Loucy (cell line): ENCODE measurements around the gene PTPRF.

Experiments used
- H2AFZ ChIP-seq: fragments of 200-600 bp; sonication (generic); 2 replicates; pipeline ENCODE4 v1.6.0; 2016; ENCODE audit warnings: antibody characterized with exemption, mild to moderate bottlenecking, low read length, moderate library complexity
- H3F3A ChIP-seq: fragments of 200-600 bp; 2 replicates; pipeline ENCODE4 v1.6.0; 2016; ENCODE audit warnings: antibody characterized with exemption, low read depth, mild to moderate bottlenecking
- H3K27me3 ChIP-seq: fragments of 200-600 bp; sonication (generic); 2 replicates; pipeline ENCODE4 v1.6.1; 2014; ENCODE audit warnings: low read length, mild to moderate bottlenecking; ENCODE audit not compliant: insufficient read depth, poor library complexity, severe bottlenecking
- H3K36me3 ChIP-seq: fragments of 200-600 bp; sonication (generic); 2 replicates; pipeline ENCODE4 v1.6.1; 2016; ENCODE audit warnings: low read length; ENCODE audit not compliant: insufficient read depth
- H3K4me1 ChIP-seq: fragments of 200-600 bp; sonication (generic); 2 replicates; pipeline ENCODE4 v1.5.1; 2014; ENCODE audit warnings: low read length, mild to moderate bottlenecking; ENCODE audit not compliant: insufficient read depth, poor library complexity, severe bottlenecking
- H3K4me2 ChIP-seq: fragments of 200-600 bp; sonication (generic); 2 replicates; pipeline ENCODE4 v1.6.0; 2014; ENCODE audit warnings: antibody characterized with exemption, low read length, low read depth, mild to moderate bottlenecking; ENCODE audit not compliant: poor library complexity, severe bottlenecking
- H3K4me3 ChIP-seq: fragments of 200-600 bp; sonication (generic); 2 replicates; pipeline ENCODE4 v1.5.1; 2014; ENCODE audit warnings: low read length, mild to moderate bottlenecking, mixed read lengths; ENCODE audit not compliant: poor library complexity, severe bottlenecking
- H3K79me2 ChIP-seq: fragments of 200-600 bp; sonication (generic); 2 replicates; pipeline ENCODE4 v1.6.1; 2014; ENCODE audit warnings: low read length; ENCODE audit not compliant: insufficient read depth
- H3K9ac ChIP-seq: fragments of 200-600 bp; sonication (generic); 2 replicates; pipeline ENCODE4 v1.6.0; 2014; ENCODE audit warnings: mild to moderate bottlenecking, low read depth, low read length, moderate library complexity; ENCODE audit not compliant: poor library complexity, severe bottlenecking
- H3K9me2 ChIP-seq: fragments of 200-600 bp; sonication (generic); replicated peaks from 2 replicates; pipeline ENCODE4 v1.6.1; 2016; ENCODE audit warnings: low read depth, low read length, mixed read lengths
- H3K9me3 ChIP-seq: fragments of 200-600 bp; sonication (generic); 2 replicates; pipeline ENCODE4 v1.6.1; 2014; ENCODE audit warnings: mild to moderate bottlenecking, antibody characterized with exemption, low read length, low read depth; ENCODE audit not compliant: insufficient read depth
- H4K20me1 ChIP-seq: fragments of 200-600 bp; sonication (generic); 2 replicates; pipeline ENCODE4 v1.6.0; 2014; ENCODE audit warnings: antibody characterized with exemption, low read length, mild to moderate bottlenecking; ENCODE audit not compliant: insufficient read depth, poor library complexity, severe bottlenecking
- EZH2phosphoT487 ChIP-seq: fragments of 200-600 bp; IDR thresholded peaks from 2 replicates; pipeline ENCODE4 v1.6.1; 2018; ENCODE audit warnings: antibody characterized with exemption, mild to moderate bottlenecking, moderate library complexity, borderline replicate concordance
- TF ChIP-seq, protein P1 (sequence below): fragments of 200-600 bp; sonication (generic); conservative IDR thresholded peaks from 2 replicates; pipeline ENCODE4 v1.5.1; 2014; ENCODE audit warnings: mild to moderate bottlenecking, antibody characterized with exemption, low read length

The PTPRF gene

DNA sequence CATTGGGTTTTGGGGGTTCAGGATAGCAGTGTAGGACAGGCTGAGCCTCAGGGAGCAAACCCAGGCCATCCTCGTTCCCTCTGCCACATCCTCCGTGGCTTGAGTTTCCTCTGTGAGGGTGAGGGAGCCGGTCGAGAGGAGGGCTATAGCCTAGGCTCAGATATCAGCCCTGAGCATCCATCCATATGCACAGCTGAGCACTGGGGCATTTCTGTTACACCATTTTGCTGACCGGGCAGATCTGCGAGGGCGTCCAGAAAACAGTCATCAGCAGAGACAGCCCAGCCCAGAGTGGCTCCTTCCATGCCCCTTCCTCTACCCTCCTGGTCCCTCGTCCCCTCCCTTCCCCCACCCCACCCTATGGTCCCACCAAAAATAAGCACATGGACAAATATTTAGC is 53.5 kb downstream of the PTPRF start:
- Histone ChIP-seq H3K9ac (no peak overlapping the region), H3F3A (no peaks in the 10 kb centered on the region), H3K4me2 (no peak overlapping the region), H3K4me1 (peaks cover 12% of the 10 kb centered on the region), H2AFZ (no peak overlapping the region), H4K20me1 (no peaks in the 10 kb centered on the region), H3K36me3 (no peaks in the 10 kb centered on the region), H3K79me2 (no peaks in the 10 kb centered on the region), H3K9me3 (no peaks in the 10 kb centered on the region), H3K4me3 (no peak overlapping the region), H3K9me2 (no peaks in the 10 kb centered on the region), H3K27me3 (no peaks in the 10 kb centered on the region)
- TF ChIP-seq, protein P1, sequence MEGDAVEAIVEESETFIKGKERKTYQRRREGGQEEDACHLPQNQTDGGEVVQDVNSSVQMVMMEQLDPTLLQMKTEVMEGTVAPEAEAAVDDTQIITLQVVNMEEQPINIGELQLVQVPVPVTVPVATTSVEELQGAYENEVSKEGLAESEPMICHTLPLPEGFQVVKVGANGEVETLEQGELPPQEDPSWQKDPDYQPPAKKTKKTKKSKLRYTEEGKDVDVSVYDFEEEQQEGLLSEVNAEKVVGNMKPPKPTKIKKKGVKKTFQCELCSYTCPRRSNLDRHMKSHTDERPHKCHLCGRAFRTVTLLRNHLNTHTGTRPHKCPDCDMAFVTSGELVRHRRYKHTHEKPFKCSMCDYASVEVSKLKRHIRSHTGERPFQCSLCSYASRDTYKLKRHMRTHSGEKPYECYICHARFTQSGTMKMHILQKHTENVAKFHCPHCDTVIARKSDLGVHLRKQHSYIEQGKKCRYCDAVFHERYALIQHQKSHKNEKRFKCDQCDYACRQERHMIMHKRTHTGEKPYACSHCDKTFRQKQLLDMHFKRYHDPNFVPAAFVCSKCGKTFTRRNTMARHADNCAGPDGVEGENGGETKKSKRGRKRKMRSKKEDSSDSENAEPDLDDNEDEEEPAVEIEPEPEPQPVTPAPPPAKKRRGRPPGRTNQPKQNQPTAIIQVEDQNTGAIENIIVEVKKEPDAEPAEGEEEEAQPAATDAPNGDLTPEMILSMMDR = no peak
- TF ChIP-seq EZH2phosphoT487 = no peak

DNA sequence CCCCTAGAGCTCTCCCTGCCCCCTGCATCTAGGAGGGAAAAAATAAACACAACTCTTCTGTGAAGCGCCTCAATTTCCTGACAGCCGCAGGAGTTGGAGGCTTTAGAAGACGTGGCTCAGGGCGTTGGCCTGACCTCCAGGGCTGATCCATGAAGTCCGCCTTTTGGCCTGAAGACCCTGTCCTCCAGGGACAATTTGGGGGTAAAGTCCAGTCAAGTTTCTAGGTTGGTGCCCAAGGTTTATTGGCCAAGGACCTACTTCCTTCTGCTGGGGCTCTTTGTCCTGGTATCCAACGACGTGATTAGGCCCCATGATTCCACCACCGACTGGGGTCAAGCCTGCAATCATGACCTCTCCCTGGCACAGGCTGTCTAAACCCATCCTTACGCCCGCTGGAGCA is 54.9 kb downstream of the PTPRF start:
- TF ChIP-seq, protein P1 = no peak
- no peak for TF ChIP-seq EZH2phosphoT487
- H3K9me3 ChIP-seq = no peaks in the 10 kb centered on the region
- H3K27me3 ChIP-seq = no peaks in the 10 kb centered on the region
- H3K9ac ChIP-seq = no peak overlapping the region
- no peak overlapping the region for H3K4me3 ChIP-seq
- no peaks in the 10 kb centered on the region for H3F3A ChIP-seq
- no peaks in the 10 kb centered on the region for H3K36me3 ChIP-seq
- H3K9me2 ChIP-seq = no peaks in the 10 kb centered on the region
- H3K4me2 ChIP-seq = no peak overlapping the region
- H3K79me2 ChIP-seq = no peaks in the 10 kb centered on the region
- no peaks in the 10 kb centered on the region for H4K20me1 ChIP-seq
- H2AFZ ChIP-seq = no peak overlapping the region
- H3K4me1 ChIP-seq = peaks cover 12% of the 10 kb centered on the region

DNA sequence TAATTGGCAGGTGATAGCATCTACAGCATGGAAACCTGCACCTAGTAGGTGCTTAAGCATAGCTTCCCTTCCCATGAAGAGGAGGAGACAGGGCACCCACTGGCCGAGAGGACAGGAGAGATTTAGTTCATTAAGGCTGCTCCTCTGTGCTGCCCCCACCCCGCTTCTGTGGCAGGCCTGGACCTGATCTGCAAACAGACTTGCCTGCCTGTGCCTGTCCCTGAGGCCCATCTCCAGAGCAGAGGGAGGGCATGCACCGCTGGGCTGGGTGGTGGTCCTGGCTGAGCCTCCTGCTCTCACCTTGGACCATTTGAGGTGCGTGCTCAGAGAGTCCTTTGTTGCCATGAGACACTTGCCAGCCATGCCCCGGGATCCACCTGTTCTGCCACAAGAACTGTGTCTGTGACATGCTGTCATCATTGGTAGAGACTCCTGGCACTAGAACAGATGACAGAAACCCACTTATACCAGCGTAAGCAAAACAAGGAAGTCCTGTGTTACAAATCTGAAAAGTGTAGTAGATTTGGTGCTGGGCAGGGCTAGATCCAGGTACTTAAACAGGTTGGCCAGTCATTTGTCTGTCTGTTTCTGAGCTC is 55.6 kb downstream of the PTPRF start:
- H2AFZ ChIP-seq = no peak overlapping the region
- no peak overlapping the region for H3K4me3 ChIP-seq
- no peak overlapping the region for H3K4me2 ChIP-seq
- no peaks in the 10 kb centered on the region for H3K9me3 ChIP-seq
- no peaks in the 10 kb centered on the region for H3K9me2 ChIP-seq
- no peaks in the 10 kb centered on the region for H3K79me2 ChIP-seq
- peaks cover 12% of the 10 kb centered on the region for H3K4me1 ChIP-seq
- H3K36me3 ChIP-seq = no peaks in the 10 kb centered on the region
- H3K27me3 ChIP-seq = no peaks in the 10 kb centered on the region
- H3K9ac ChIP-seq = no peak overlapping the region
- no peaks in the 10 kb centered on the region for H3F3A ChIP-seq
- H4K20me1 ChIP-seq = no peaks in the 10 kb centered on the region
- no peak for TF ChIP-seq EZH2phosphoT487
- TF ChIP-seq, protein P1 = no peak
